Keratinocyte (primary cell): ENCODE data around the gene BATF3. TPM values are rescaled to one million over a fixed set of nuclear protein-coding genes. Genes with fewer than 3 reads are reported as not detected.
"Not testable (repeated sequence)": the region's sequence is repeated elsewhere in the genome, so short reads cannot be mapped to it uniquely, and the experiment has no call there.

Experiments used
- DNase-seq: peaks from one replicate; pipeline ENCODE4 v3.0.0-alpha.2; 2011; ENCODE audit warnings: low read depth, missing footprints, low spot score
- FAIRE-seq: peaks from 2 replicates; lab custom pipeline; 2011; peaks lifted over from hg19 to GRCh38; lab: Jason Lieb, UNC
- H2AFZ ChIP-seq: 2 replicates; pipeline ENCODE4 v1.6.0; 2012; ENCODE audit warnings: low read length, control low read depth, inconsistent platforms; ENCODE audit not compliant: control insufficient read depth
- H3K27ac ChIP-seq: 2 replicates; pipeline ENCODE4 v1.5.1; 2011; ENCODE audit warnings: low read length; ENCODE audit not compliant: control insufficient read depth, insufficient read depth
- H3K27me3 ChIP-seq: 3 replicates; pipeline ENCODE4 v1.6.0; 2011; ENCODE audit warnings: low read length; ENCODE audit not compliant: control insufficient read depth, insufficient read depth; ENCODE audit errors: extremely low read depth
- H3K36me3 ChIP-seq, 2 experiments: 2 replicates in 1 of 2; 3 replicates in 1 of 2; pipeline ENCODE4 v1.5.1; 2011; ENCODE audit warnings: low read length in 2 of 2, mild to moderate bottlenecking in 1 of 2; ENCODE audit not compliant: control insufficient read depth in 2 of 2, insufficient read depth in 2 of 2; ENCODE audit errors: extremely low read depth in 1 of 2
- H3K4me1 ChIP-seq: 3 replicates; pipeline ENCODE4 v1.5.1; 2011; ENCODE audit warnings: low read length; ENCODE audit not compliant: control insufficient read depth, insufficient read depth; ENCODE audit errors: extremely low read depth
- H3K4me2 ChIP-seq: 3 replicates; pipeline ENCODE4 v1.6.0; 2011; ENCODE audit warnings: low read depth, low read length; ENCODE audit not compliant: control insufficient read depth, insufficient read depth; ENCODE audit errors: extremely low read depth
- H3K4me3 ChIP-seq, 3 experiments: fragments of 200-600 bp in 1 of 3; sonication (generic) in 1 of 3; 2 replicates in 2 of 3; 3 replicates in 1 of 3; pipeline ENCODE4 v1.5.1; 2011 to 2016; ENCODE audit warnings: low read length in 3 of 3, mild to moderate bottlenecking in 3 of 3, control low read depth in 2 of 3, inconsistent platforms in 1 of 3, low read depth in 1 of 3, mixed read lengths in 1 of 3, mixed run types in 1 of 3, moderate library complexity in 1 of 3; ENCODE audit not compliant: control insufficient read depth in 2 of 3, insufficient read depth in 2 of 3; ENCODE audit errors: extremely low read depth in 1 of 3
- H3K79me2 ChIP-seq: 2 replicates; pipeline ENCODE4 v1.6.0; 2012; ENCODE audit warnings: low read length; ENCODE audit not compliant: control insufficient read depth, insufficient read depth
- H3K9ac ChIP-seq: 3 replicates; pipeline ENCODE4 v1.6.0; 2011; ENCODE audit warnings: low read length; ENCODE audit not compliant: control insufficient read depth, insufficient read depth; ENCODE audit errors: extremely low read depth
- H3K9me1 ChIP-seq: 3 replicates; pipeline ENCODE4 v1.6.0; 2011; ENCODE audit warnings: low read length; ENCODE audit not compliant: control insufficient read depth, insufficient read depth; ENCODE audit errors: extremely low read depth
- H3K9me3 ChIP-seq: 2 replicates; pipeline ENCODE4 v1.5.1; 2012; ENCODE audit warnings: low read depth, low read length; ENCODE audit not compliant: control insufficient read depth
- H4K20me1 ChIP-seq: 3 replicates; pipeline ENCODE4 v1.6.0; 2011; ENCODE audit warnings: low read length; ENCODE audit not compliant: control insufficient read depth, insufficient read depth; ENCODE audit errors: extremely low read depth
- CTCF ChIP-seq, 3 experiments: IDR thresholded peaks in 1 of 3; conservative IDR thresholded peaks in 1 of 3; optimal IDR thresholded peaks in 1 of 3; 2 replicates in 2 of 3; 3 replicates in 1 of 3; pipeline versions ENCODE3 to v1.5.1; 2011; ENCODE audit warnings: low read length in 3 of 3, mild to moderate bottlenecking in 3 of 3, moderate library complexity in 2 of 3, control low read depth in 1 of 3, inconsistent platforms in 1 of 3; ENCODE audit not compliant: insufficient read depth in 2 of 3; ENCODE audit errors: extremely low read depth in 1 of 3
- EZH2 ChIP-seq: IDR thresholded peaks from one replicate; pipeline ENCODE4 v1.6.1; 2012; ENCODE audit warnings: inconsistent platforms, mild to moderate bottlenecking, low read length, moderate library complexity
- dilution Hi-C: fragments of 300-500 bp; cut with MboI; formaldehyde crosslinking; loops from one replicate; pipeline ENCODE4 v1.7.0; 2020; ENCODE audit warnings: low sequenced_read_pairs; ENCODE audit not compliant: extremely low pct_ligation_motif_present
- polyA plus RNA-seq, 5 experiments: library from polyadenylated mRNA; depleted of rRNA in 3 of 5; stranded (reverse) in 3 of 5; stranded (forward) in 1 of 5; unstranded in 1 of 5; fragments of >200 nt; gene quantifications; 1 replicate in 1 of 5; 2 replicates in 3 of 5; 3 replicates in 1 of 5; pipeline versions ENCODE4 v1.2.1 to v1.2.3, GENCODE V29; 2011 to 2012; ENCODE audit warnings: missing spikeins in 2 of 5, low read depth in 1 of 5, low replicate concordance in 1 of 5

The BATF3 gene
- polyA plus RNA-seq, 1 donor (not counting 4 experiments of a cell fraction or from before 2014, with no cell fraction given) = not detected

- TF ChIP-seq EZH2 (no peak), CTCF (optimal IDR thresholded peaks at IDR 0.05 in 1 of 3, IDR thresholded peaks at IDR 0.05 in 1 of 3, conservative IDR thresholded peaks at IDR 0.05 in 1 of 3; ENCODE audit: extremely low read depth in 1 of 3, insufficient read depth in 2 of 3, low read length in 3 of 3) (peak; percentile 68 to 99 (median 96))
- FAIRE-seq = no peak
- Histone ChIP-seq H3K27me3 (no peaks in the 10 kb centered on the region), H3K9me3 (no peaks in the 10 kb centered on the region), H3K27ac (no peak overlapping the region), H3K9me1 (no peaks in the 10 kb centered on the region), H3K4me1 (no peaks in the 10 kb centered on the region), H3K79me2 (no peaks in the 10 kb centered on the region), H2AFZ (peak overlapping the region; percentile 82), H3K9ac (peak overlapping the region; percentile 52), H4K20me1 (no peaks in the 10 kb centered on the region), H3K4me3 (peak overlapping the region; percentile 42 to 45 (median 45)), H3K36me3 (no peaks in the 10 kb centered on the region), H3K4me2 (peak overlapping the region; percentile 58)
- dilution Hi-C loops = no loop called here
- DNase-seq = peak; percentile 7
These were observed 34.2 kb downstream of the BATF3 start for GRCh38 chr1:212665241-212666115.

GRCh38 chr1:212664409-212665199, 35.0 kb downstream of the BATF3 start:
- Histone ChIP-seq H2AFZ (no peak overlapping the region), H3K27me3 (no peaks in the 10 kb centered on the region), H3K9me1 (no peaks in the 10 kb centered on the region), H3K4me1 (no peaks in the 10 kb centered on the region), H3K36me3 (no peaks in the 10 kb centered on the region), H3K9me3 (no peaks in the 10 kb centered on the region), H3K4me3 (no peak overlapping the region), H4K20me1 (no peaks in the 10 kb centered on the region), H3K27ac (no peak overlapping the region), H3K4me2 (no peak overlapping the region), H3K79me2 (no peaks in the 10 kb centered on the region), H3K9ac (no peak overlapping the region)
- FAIRE-seq (no peak), DNase-seq (no peak)
- TF ChIP-seq EZH2 = no peak
- TF ChIP-seq CTCF (optimal IDR thresholded peaks at IDR 0.05 in 1 of 3, IDR thresholded peaks at IDR 0.05 in 1 of 3, conservative IDR thresholded peaks at IDR 0.05 in 1 of 3; ENCODE audit: extremely low read depth in 1 of 3, insufficient read depth in 2 of 3, low read length in 3 of 3) = no peak
- dilution Hi-C loops = no loop called here

GRCh38 chr1:212658250-212658649, 41.4 kb downstream of the BATF3 start:
- dilution Hi-C loops, H3K4me1 ChIP-seq: not testable (repeated sequence)

More at GRCh38 chr1:212658250-212658649, 41.4 kb downstream of the BATF3 start:
- not testable (repeated sequence) for H2AFZ ChIP-seq, H3K9me1 ChIP-seq, H3K4me2 ChIP-seq, H3K79me2 ChIP-seq, H3K36me3 ChIP-seq, H3K27ac ChIP-seq, DNase-seq, H3K9me3 ChIP-seq, H3K27me3 ChIP-seq, FAIRE-seq, H3K4me3 ChIP-seq, H4K20me1 ChIP-seq, H3K9ac ChIP-seq
